Measurements from ENCODE around the gene KITLG.

- TF ChIP-seq CTCF (IDR thresholded peaks at IDR 0.05; ENCODE audit: poor library complexity) (no peak), EZH2 (IDR thresholded peaks at IDR 0.05; ENCODE audit: borderline replicate concordance) (no peak), EZH2phosphoT487 (IDR thresholded peaks at IDR 0.05; ENCODE audit: low read depth, severe bottlenecking, unreplicated experiment) (no peak)
Measured at GRCh38 chr12:88509851-88510250, 70.4 kb downstream of the KITLG start.
